SK-N-DZ (cell line): ENCODE data around the gene ADGRG1.
"Not testable (repeated sequence)": the region's sequence is repeated elsewhere in the genome, so short reads cannot be mapped to it uniquely, and the experiment has no call there.

Experiments
- DNase-seq: peaks from one replicate; pipeline ENCODE4 v3.0.0-alpha.2; 2015; ENCODE audit warnings: low spot score

The ADGRG1 gene

DNA sequence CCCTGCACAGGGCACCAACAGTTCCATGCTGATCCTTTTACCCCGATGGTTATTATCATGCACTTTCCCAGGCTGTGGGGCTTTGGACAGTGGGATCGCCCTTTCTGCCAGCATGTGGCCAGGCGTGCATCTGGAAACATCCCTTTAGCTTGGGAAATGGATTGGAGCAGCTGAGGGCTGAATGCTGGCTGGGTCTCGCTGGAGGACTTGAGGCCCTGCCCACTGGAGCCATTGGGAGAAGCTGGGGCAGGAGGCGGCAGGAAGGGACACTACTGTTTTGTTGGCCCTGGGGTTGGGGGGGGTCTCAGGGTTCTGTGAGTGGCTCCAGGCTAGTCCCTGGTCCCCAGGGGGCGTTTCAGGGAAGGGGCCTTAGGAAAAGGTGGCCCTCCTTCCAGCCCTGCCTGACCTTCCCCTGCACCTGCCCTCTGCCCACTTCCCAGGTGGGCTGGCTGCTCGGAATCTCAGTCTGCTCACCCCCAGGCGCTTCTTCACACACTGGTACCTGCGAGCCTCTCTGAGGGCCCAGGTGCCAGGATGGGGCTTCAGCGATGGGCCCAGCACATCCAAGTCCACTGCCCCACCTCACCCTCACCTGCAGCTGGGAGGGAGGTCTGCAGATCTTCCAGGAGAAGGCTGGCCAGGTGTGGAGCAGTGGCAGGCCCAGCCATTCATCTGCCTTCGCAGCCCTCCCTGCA lies 38.1 kb downstream of the ADGRG1 start:
- no peak for DNase-seq

DNA sequence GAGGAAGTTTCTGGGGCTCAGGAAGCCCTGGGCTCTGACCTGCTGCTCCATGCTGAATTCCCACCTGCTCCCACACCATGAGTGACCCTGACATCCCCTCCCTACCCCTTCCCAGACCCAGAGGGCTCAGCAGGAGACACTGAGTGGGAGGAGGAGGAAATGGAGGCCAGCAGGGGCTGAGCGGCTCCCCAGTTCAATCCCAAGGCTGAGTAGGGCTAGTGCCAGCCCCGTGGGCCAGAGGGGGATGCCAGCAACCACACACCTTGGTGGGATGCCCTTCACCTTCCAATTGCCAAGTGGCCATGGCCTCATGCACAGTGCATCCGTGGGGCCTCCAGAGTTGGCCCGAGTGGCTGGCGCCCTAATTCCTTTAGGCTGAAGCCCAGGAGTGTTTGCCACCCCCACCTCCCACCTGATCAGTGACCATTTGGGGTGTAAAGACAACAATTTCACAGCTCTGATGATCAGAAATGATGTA lies 38.7 kb downstream of the ADGRG1 start:
- no peak for DNase-seq

DNA sequence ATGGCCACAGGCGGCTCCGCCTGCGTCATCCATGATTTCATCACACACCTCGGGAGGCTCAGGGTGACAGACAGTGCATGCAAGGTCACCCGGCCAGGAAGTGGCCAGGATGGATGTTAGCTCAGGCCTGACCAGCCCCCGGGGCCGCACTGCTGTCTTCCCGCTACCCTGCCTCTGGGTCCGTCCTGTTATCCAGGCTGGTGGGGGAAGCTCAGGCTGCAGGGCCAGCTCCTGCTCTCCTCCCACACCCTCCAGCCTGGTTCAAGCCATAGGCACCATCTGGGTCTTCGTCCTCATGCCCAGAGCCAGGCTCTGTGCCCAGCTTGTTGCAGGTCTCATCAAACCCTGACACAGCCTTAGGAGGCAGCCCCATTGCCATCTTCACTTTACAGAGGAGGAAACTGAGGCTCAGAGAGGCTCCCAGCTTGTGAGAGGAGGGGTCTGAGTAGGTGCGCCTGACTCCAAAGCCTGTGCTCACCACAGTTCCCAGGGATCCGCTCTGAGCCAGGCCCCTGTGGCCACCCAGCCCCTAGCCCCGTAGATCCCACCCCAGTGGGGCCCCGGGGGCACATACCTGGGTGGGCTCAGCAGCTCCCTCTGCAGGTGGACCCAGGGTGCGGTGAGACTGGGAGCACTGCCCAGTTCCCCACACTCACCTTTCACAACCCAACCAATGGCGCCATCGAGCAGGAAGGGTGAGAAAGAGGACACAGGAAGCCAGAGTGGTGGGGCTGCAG lies 39.3 kb downstream of the ADGRG1 start:
- no peak for DNase-seq

DNA sequence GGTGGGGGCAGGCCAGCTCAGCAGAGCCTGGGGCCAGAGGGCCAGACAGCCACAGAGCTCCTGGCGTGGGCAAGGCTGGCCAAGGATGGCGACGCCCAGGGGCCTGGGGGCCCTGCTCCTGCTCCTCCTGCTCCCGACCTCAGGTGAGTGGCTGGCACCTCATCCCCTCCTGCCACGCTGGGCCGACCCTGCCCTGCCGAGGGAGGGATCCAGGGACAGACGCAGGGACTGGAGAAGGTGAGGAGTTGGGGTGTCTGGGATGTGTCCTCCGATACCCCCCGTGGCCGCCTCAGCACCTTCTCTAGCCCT lies 39.8 kb downstream of the ADGRG1 start, which contains the start of gene ADGRG3:
ADGRG3 (plus strand) TSS at position 44 of the 309 bp plus-strand sequence; CDS start at position 86, 42 bp downstream.
- DNase-seq: no peak

DNA sequence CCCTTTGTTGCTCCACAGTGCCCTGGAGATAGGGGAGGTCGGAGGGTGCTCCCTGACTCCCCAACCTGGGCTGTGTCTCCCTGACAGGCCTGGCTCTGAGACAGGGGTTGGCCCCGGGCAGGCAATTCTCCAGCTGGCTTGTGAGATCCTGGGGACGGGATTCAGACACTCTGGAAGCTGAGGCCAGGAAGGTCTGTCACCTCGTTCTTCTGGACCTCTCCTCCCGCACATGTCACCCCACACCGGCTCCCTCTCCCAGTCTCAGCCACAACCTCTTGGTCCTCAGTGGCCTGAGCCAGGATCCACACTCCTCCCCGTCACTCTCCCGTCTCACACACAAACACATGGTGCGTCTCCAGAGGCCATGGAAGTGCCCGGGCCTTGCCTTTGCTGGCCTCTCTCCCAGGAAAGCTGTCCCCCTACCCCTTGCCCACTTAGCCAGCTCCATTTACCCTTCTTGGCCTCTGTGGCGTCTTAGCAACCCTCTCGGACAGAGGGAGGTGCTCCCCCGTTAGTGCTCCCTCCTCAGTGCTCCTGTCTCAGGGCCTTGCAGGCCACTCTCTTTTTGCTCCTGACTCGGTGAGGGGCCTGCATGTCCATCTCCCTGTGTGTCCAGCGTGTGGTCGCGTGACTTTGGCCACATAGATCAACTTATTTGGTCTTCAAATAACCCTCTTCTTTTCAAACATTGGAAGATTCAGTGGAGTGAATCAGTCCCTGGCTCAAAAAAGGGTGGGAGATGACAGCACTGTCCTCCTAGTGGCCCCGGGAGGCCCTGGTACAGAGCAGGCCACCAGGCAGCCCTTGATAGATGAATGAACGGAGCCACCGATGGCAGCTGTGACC lies 40.4 kb downstream of the ADGRG1 start:
- no peak for DNase-seq

DNA sequence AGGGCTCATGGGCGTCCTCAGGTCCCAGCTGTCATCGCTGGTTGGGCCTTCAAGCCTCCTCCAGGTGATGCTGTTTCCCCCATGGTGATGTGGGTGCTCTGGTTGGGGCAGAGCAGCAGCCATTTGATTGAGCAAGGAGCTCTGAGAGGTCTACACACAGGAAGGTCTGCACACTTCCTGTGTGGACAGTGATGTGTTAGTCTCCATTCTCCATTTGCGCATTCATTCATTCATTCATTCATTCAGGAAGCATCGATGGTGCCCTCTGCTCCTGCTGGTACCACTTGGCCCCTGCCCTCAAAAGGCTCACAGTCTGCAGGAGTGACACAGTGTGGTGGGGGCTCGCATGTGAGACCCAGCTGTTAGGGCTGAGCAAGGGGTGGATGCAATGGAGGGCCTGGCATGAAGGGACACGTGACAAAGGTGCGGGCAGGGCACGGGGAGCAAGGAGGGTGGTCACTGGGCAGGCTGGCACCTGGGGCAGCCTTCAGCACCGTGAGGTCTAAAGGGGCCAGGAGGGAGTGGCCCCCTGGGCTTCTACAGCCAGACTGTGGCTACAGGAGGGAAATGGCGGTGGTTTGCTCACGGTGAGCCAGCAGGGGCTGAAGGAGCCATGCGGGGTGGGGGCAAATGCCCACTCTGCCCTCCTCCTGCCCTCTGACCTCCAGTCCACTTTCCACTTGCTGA lies 41.2 kb downstream of the ADGRG1 start:
- DNase-seq: no peak

DNA sequence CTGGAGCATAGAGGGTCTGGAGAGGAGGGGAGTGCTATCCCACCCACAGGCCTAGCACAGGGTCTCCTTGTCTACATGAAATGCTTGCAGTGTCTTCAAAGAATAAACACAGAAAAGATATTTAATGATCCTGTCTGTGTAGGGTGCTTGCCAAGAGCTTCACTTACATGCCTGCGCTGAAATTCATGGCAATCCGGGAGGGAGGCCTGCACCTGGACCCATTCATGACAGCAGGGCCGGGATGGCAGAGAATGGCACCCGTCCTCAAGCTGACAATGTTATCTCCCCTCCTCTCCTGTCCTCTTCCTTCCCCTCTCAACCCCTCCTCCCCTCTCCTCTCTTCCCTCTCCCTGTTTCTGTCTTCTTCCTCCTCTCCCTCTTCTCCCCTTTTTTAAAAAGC lies 41.8 kb downstream of the ADGRG1 start:
- no peak for DNase-seq

DNA sequence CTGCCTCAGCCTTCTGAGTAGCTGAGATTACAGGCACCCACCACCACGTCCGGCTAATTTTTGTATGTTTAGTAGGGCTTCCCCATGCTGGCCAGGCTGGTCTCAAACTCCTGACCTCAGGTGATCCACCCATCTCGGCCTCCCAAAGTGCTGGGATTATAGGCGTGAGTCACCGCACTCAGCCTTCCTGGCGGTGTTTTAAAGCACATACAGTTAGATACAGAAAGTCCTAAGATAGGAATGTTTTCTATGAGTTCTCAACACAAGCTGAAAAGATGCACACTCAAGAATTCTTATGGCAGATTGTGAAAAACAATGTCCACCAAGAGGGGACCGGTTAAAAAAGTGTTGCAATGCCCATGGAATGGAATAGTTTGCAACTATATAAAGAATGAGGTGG lies 43.0 kb downstream of the ADGRG1 start:
- DNase-seq: not testable (repeated sequence)

DNA sequence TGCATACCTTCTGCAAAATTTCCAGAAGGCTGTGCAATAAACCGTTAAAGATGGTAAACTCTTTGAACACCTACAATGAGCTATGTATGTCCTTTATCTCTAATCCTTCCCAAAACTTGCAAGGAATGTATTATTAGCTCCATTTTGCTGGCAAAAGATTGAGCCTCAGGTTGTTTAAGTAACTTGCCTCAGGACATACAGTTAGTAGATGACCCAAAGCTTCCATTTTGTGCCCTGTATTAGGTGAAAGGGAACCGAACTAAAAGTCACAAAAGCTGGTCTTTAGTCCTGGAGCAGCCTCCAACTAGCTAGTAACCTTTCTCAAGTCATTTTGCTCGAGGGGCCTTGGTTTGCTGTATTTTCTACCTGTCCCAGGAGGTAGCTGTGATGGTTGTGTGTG lies 44.0 kb downstream of the ADGRG1 start:
- no peak for DNase-seq

DNA sequence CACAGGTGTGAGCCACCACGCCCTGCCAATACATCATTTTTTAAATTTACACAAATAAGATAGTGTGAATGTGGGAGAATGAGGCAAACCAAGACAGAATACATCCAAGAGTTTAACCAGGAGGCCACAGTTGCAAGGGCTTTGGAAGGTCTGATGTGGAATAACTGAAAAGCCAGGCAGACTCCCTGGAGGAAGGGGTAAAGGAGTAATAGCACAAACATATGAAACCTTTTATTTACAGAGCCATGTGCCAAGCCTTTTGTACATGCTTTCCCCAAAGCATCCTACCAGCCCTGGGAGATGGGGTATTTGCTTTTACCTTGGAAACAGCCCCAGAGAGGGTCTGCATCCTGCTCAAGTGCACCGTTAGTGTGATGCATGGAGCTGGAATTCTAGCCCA lies 44.4 kb downstream of the ADGRG1 start:
- no peak for DNase-seq

DNA sequence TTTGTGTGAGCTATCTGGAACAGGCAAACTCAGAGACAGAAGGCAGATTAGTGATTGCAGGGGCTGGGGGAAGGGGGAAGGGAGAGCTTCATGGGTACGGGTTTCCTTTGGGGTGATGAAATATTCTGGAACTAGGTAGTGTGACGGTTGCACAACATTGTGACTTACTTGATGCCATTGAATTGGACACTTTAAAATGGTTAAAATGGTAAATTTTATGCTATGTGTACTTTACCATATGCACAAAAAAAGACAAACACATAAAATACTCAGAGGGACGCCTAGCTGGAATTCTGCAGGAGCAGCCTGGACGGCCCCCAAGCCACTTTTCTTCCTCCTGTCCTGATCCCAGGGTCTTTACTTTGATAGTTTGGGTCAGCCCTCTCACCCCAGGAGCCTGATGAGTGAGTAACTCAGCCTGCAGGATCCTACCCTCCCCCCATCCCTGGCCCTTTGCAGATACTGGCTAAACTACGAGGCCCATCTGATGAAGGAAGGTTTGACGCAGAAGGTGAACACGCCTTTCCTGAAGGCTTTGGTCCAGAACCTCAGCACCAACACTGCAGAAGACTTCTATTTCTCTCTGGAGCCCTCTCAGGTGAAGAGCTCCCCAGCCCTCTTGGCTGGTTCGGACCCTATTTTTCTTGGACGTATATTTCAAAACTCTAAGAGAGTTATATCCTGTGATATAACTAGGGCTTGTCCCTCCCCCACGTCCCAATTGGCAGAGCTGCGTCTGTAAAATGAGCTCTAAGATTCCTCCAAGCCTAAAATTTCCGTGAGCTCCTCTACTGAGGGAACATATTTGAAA lies 47.5 kb downstream of the ADGRG1 start:
- DNase-seq: no peak

DNA sequence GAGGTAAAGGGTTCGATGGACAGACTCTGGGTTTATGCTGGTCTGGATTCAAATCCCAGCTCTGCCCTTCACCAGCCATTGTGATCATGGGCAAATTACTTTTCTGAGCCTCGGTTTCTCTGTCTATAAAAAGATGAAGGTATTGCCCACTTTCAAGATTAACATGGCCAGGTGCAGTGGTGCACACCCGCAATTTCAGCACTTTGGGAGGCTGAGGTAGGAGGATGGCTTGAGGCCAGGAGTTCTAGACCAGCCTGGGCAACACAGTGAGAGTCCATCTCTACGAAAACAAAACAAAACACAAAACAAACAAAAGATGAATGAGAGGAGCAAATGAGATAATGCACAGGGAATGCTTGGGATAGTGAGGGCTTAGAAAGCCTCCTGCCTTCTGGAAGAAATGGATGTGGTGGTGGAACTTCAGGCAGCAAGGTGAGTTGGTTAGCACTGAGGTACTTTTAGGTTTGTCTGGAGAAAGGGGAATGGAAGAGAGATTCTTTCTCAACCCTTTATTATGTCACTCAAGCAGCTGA lies 48.2 kb downstream of the ADGRG1 start:
- no peak for DNase-seq

DNA sequence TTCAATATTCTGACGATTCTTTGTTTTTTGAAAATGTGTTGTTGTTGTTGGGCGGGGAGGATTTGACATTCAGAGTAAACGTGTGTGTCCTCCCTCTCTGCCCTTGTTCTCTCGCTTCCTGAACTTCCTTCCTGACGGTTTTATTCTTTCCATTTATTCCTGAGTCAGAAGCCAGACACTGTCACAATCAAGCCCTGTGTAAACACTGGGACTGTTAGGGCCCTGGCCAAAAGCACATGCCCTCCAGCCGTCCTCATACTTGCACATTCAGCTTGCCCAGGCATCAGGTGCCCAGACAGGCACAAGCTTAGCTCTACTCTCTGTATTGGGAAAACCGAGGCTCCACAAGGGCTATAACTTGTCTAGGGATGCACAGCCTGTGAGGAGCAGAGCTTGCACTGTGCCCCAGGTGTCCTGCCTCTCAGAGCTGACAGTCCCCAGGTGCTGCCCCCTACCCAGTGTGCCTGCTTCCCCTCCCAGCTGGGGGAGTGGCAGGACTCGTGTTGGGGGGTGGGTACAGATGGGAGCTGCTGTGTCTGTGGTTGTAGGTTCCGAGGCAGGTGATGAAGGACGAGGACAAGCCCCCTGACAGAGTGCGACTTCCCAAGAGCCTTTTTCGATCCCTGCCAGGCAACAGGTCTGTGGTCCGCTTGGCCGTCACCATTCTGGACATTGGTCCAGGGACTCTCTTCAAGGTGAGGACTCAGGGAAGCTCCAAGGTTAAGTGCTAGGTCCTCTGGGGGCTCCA lies 49.4 kb downstream of the ADGRG1 start:
- DNase-seq: no peak

DNA sequence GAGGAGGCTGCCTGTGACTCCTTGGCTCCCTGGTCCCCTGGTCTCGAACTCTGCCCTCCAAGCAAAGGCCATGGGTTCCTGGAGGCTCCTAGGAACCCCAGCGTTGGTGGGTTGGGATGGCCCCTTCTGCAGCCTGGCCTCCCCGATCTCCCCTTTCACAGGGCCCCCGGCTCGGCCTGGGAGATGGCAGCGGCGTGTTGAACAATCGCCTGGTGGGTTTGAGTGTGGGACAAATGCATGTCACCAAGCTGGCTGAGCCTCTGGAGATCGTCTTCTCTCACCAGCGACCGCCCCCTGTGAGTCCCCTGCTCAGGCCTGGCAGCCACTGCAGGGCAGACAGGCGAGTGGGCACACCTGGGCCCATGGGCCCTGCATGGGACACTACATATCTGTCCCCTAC lies 50.6 kb downstream of the ADGRG1 start:
- no peak for DNase-seq

DNA sequence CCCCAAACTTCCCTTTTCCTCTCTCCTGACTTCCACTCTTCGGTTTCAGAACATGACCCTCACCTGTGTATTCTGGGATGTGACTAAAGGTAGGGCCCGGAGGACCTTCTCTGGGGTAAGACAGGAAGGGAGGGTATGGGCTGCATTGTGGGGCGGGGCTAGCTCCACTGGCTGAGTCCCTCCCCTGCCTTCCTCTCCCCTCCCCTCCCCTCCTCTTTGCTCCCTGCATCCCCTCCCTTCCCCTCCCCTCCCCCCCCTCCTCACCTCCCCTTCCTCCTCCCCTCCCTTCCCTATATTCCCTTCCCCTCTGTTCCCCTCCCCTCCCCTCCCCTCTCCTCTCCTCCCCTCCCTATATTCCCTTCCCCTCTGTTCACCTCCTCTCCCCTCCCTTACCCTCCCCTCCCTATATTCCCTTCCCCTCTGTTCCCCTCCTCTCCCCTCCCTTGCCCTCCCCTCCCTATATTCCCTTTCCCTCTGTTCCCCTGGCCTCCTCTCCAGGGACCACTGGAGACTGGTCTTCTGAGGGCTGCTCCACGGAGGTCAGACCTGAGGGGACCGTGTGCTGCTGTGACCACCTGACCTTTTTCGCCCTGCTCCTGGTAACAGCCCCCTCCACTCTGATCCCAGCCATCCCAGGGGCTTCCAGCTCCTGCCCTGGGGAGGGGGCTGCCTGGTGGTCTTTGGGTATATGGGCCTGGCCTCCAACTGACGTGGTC lies 51.5 kb downstream of the ADGRG1 start:
- no peak for DNase-seq

DNA sequence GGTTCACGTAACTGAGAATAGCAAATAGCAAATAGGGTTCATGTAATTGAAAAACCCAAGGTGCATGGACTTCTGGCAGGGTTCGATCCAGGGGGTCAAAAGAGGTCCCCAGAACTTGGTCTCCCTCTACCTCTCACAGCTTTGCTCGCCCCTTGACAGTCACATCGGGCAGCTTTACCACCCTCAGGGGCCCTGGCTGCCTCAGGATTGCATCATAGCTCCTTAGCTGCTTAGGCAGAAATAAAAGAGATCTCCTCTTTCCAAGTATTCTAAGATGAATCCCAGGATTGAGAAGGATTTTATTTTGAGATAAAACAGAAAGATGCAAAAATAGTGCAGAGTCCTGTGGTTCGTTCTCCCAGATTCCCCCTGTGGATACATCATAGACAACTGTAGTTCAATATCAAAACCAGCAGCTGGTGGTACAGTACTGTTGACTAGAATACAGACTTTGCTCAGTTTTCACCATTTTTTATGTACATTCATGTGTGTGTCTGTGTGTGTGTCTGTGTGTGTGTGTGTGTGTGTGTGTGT lies 52.5 kb downstream of the ADGRG1 start:
- DNase-seq: no peak

DNA sequence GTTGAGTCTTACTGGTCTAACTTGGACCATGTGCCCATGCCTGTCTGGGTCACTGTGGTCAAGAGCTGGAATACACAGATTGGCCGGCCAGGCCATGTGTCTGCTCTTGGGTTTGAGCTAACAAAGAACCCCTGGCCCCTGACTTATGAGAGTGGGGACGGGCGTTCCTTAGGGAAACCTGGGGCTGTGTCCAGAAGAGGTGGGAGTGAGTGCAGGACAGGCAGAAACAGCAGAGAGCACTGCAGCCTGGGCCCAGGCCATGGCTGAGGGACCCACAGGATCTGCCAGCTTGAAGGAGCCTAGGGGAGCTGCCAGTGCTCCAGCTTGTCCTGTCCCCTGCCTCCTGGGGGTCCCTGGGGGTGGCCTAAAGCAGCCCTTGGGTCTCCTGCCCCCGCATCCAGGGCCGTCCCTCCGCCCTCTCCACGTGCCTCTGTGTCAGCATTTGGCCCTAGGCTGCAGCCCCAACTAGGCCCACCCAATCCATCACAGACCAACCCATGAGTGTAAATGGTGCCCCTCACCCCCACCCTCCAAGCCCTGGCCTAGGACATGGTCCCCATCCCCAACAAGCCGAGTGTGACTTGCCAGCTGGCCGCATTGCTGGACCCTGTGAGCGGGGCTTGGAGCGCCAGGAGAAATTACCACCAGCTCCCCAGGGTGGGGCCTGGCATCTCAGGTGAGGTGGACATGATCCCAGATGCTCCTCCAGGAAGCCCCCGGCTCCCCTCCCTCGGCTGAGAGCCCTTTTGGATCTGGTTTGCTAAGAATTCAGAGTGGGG lies 53.7 kb downstream of the ADGRG1 start:
- no peak for DNase-seq
